Measurements from ENCODE around the gene PTPRK. TPM values are rescaled to one million over a fixed set of nuclear protein-coding genes. Genes with fewer than 3 reads are reported as not detected.
A peak's percentile ranks its signal among the peaks of the same experiment; 100 is the strongest.

PTPRK gene
- total RNA-seq, 1 donor from 2014 or later: 87.4 TPM

DNA sequence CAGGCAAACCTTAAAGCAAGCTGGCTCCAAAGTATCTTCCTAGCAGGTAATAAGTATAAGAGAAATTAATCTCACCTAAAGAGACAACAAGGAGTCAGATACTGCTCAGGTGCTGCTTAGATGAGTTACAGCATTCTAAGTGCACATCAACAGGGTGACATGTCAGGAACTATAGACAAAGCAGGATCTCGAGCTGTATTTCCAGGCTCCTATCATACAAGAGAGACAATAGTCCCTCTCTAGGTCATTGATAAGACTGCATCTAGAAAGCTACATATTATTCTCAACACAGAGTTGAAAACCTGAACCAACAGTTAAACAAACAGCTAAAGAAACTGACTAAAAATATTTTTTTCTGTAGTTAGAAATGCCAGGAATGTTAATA, 3.9 kb downstream of the PTPRK start:
- peak in 1 of 2 donors; percentile 81 for DNase-seq (ENCODE audit: low read depth in 2 of 2)

DNA sequence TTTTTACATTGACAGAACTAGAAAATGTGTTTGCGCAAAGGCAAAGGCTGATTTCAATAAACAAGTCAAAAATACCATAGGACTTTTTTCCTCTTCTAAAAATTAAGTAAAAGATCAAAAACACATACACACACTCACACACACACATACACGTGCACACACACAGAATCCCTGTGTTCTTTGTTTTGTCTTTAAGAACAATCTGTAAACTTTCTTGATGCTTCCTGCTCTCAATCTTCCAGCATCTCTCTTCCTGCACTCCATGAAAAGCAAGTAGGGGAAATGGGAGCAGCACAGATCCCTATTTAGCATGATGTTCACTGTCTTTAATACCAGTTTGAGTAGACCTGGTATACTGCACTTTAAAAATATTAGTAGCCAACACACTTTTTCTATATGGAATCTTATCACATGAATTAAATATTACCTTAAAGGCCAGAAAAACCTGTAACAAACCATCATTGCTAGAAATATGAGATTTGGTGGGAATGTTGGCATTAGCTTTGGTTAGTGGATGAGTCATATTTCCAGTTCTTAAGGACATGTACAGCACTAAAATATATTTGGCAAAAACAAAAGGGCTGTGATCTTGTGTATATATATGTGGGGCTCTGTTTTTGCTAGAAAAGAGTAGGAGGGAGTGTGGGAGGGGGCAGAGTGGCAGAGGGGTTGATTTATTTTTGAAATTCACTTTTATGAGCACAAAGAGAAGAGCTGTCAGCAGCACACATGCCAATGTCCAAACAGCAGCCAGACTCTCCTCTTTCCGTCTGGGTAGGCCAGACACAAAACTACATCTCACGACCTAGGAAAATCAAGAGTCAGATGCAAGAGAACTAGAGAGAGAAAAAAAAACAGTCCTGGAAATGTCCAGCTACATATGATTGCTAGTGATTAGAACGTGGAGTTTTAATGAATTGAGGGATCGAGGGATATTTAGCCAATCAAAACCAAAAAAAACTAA, 4.6 kb downstream of the PTPRK start:
- DNase-seq (ENCODE audit: low read depth in 2 of 2): peak in 1 of 2 donors; percentile 84

DNA sequence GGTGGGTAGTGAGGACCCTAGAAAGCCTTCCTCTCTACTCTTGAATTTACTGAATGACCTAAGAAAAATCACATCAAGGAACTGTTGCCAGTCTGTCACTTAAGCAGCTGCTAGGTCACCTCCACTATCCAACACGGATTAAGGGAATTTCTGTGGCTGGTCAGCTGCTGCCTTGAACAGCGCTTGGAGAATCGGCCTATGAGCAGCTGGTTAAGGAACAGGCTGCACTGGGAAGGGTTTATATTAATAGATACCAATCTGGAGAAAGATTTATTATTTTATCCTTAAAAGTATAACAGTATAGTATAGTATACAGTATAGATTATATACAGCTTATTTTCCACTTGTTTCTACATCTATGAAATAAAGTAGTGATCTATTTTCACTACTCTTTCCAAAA, 6.5 kb downstream of the PTPRK start:
- no peak for DNase-seq (ENCODE audit: low read depth in 2 of 2)

DNA sequence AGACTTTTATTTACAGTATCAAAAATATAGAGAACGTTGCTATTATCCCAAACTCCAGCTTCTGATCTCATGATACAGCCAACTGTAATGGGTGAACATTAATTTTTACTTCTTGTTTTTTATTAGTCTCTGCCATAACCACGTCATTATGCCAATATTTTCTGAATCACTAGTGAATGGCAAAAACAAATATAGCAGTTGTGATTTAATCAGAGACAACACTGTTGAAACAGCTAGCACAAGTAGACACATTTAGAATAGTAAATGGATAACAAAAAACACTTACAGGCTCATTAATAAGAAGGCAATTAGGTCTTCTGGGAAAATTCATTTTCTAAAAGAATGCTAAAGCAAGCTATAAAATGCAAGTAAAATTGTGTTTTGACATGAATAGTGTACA, 8.1 kb downstream of the PTPRK start:
- DNase-seq (ENCODE audit: low read depth in 2 of 2): no peak

DNA sequence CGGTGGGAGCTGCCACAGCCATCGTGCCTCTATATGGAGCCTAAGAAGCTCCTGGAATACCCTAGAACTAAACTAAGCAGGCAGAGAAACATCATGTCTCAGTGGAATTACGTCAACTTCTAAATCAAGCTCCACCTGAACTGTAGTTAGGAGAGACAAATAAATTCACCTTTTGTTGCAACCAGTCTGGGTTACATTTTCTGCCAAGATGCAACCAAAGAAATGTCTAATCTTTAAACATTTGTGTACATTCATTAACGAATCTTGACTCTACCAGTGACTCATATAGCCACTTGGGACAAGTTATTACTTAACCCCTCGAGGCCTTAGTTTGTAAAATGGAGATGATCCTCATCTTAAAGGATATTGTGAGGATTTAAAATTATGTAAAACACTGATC, 8.9 kb downstream of the PTPRK start:
- no peak for DNase-seq (ENCODE audit: low read depth in 2 of 2)

DNA sequence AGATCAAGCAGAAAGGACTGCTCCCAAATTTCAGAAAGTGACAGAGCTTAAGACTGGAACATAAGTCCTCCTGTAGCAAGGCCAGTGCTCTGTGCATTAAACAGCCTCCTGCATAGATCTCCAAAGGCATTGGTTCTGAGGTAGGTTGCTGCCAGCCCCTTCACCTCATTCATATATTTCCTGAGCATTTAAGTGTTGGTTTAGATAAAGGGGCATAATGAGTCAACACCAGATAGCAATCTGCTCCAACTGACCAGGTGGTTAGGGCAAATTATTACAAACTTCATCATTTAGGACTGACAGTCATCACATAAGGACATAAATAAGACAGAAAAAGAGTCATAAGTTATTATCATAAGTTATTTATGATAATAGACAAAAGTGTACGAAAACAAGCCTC, 10.7 kb downstream of the PTPRK start:
- DNase-seq (ENCODE audit: low read depth in 2 of 2): peak in 1 of 2 donors; percentile 80

DNA sequence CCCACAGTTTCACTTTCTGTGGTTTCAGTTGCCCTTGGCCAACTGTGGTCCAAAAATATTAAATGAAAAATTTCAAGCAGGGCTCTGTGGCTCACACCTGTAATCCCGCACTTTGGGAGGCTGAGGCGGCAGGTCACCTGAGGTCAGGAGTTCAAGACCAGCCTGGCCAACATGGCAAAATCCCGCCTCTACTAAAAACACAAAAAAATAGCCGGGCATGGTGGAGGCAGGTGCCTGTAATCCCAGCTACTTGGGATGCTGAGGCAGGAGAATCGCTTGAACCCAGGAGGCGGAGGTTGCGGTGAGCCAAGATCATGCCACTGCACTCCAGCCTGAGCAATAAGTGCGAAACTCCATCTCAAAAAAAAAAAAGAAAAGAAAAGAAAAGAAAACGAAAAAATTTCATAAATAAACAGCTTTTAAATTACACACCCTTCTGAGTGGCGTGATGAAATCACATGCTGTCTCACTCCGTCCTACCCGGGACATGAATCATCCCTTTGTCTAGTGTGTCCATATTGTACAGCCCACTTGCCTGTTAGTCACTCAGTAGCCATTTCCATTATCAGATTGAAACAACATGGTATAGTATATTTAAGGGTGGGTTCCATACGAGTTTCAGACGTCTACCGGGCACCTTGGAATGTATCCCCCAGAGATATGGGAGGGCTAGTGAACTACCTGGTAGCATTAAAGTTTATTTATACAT, 11.7 kb downstream of the PTPRK start:
- DNase-seq (ENCODE audit: low read depth in 2 of 2): peak; percentile 88 to 97

DNA sequence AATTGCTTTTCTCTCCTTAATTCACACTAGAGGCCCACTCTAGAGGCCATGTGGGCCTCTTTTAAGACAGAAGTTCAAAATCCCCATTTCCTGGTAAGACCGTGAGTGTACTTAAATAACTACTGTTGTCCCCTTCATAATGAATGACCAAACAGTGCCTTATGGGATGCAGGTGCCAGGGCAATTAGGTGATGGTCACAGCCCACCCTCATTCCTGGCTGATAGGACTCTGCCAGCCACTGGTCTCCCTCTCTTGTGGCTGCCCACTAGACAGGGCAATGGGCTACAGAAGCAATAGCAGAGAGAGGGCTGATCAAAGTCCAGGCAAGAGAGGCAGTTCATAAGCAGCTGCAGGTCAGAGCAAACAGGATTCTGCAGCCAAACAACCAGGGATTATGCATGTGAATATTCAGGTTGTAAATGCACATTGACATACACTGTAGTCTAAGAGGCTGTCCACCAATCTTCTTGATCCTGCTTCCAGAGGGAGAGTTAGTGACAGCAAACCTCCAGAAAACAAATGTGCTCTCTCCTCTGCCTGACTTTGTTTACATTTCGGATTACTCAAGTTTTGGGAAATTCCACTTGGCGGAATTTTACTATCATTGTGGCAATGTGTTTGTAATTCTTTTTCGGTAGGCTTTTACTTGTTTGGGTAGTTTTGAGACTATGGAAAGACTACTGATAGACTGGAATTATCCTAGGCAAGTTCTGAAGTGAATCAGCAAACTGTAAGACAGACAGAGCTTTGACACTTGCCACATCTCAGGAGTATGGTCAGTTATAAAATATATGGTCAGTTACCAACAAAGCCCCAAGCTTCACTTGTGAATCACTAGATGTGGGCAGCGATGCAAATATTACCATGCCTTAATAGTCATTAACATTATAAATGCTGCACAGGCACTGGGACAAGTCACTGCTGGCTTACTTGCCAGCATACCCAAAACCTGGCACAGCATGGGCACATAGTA, 12.8 kb downstream of the PTPRK start:
- peak in 1 of 2 donors; percentile 66 for DNase-seq (ENCODE audit: low read depth in 2 of 2)

DNA sequence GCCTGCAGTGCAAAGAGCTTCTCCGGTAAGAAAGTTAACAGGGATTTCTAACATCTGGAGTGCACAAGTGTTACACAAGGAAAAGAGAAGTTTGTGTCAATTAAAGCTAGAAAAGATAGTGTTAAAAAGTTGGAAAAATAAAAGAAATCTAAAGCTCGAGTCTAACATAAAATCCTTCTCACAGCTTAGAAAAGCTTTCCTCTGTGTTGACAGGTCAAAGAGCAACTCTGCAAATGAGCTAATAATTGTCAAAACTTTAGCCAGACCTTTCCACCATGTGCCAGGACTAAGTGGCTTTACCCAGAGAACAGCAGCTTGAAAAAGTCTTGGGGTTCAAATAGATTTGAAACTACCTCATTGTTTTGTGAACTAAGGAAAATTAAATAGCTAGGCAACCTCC, 14.8 kb downstream of the PTPRK start:
- DNase-seq (ENCODE audit: low read depth in 2 of 2): no peak

DNA sequence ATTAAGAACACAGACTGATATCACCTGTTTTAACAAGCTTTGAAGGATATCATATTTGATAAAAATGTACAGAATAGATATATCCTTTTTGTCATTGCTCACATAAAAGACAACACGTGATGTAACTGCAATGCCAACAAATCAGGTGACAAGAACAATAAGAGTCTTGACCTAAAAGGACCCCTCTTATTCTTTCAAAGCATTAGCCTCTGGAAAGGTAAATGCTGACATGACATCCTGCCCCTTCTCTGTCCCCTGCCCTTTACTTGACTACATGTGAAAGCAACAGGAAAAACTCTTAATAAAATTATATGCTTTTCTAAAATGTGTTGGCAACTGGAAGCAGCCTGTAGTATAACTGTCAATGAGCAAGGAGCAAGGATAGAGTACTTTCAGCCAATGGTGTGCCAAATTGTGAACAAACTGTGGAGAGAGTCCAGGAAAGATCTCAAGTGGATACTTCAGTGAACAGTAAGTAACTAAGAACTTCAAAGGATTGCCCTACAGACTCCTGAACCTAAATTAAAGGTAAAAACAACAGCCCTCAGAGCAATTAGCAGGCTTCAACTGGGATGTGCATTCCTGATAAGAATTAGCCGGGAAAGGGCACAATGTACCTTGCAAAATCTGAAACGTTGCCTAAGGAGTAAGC, 16.3 kb downstream of the PTPRK start:
- no peak for DNase-seq (ENCODE audit: low read depth in 2 of 2)

DNA sequence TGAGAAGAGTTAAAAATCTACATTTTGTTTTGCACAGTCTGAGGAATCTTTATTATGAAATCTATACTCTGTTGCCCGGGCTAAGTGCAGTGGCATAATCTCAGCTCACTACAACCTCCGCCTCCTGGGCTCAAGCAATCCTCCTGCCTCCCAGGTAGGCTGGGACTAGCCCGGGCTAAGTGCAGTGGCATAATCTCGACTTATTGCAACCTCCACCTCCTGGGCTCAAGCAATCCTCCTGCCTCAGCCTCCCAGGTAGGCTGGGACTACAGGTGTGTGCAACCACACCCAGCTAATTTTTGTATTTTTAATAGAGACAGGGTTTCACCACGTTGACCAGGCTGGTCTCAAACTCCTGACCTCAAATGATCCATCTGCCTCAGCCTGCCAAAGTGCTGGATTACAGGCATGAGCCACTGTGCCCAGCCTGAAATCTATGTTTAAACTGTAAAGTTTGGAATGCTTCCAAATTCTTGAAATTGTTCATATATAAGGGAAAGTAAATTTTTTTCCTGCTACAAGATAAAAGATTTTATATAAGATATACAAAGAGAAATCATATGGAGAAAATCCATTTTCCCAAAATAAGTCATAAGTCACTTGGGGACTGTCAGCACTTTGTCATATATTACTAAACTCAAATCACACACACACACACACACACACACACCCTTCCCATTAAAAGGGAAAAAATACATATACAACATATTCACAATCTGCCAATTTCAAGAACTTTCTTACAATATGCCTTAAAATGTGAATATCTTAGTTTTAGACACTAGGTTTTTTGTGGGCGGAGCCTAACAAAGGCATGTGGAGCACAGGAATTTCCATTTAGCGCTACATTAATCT, 19.4 kb downstream of the PTPRK start:
- no peak for DNase-seq (ENCODE audit: low read depth in 2 of 2)

DNA sequence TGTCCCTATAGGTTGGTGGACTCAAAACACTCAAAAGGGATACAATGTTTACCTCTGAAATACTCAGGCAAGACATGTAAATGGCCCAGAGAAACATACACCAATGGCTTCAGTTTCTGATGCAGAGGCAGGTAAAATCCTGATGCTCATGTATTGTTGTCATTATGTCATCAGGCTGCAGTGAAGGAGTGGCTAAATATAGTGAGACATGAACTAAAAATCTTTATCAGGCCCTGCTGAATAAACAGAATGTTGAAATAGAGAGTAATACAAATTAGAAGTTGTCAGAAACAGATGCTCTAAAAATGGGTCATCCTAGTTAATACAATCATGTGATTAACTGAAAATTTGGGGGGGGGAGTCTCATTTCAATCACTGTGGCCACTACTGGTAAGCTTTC, 20.4 kb downstream of the PTPRK start:
- DNase-seq (ENCODE audit: low read depth in 2 of 2): no peak

DNA sequence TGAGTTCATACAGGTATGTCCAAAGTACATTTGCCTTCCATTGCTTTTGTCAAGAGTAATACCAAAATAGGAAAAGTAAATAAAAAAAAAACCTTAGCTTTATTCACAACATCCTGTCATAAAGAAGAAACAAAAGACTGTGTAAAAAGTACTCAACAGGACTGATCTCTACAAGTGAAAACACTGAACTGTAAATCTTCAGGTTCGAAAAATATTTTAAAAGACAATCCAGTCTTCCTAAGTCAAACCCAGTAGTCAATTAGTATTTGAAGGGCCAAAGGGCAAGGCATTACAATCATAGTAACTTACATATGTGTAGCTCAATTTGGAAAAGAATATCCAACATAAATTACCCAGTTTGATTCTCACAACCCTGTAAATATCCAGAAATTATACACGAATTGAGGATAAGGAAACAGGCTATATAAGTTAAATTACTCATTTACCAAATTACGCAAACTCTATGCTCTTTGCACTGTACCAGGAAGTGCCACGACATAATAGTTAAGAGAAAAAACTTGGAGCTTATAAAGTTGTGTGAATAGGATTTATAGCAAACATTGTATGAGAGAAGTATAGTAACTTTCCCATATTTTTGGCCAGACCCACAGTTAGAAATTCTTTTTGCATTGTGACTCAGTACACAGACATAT, 21.2 kb downstream of the PTPRK start:
- DNase-seq (ENCODE audit: low read depth in 2 of 2): no peak

DNA sequence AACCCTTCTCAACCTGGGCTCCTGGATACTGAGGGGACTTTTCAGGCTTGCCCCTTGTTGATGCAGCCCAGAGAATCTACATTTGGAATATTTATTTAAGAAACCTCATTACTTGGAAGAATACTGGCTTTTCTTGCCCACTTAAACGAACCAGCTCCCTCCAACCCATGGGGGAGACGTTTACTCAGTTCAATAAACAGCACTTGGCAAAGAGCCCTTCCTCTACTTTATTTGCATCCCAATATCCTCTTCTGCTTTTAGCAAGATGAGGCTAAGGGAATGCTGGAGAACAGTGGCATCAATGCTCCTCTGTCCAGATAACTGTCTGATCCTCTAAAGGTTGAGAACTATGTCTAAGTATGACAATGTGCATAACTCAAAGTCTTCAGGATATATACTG, 22.2 kb downstream of the PTPRK start:
- DNase-seq (ENCODE audit: low read depth in 2 of 2): no peak

DNA sequence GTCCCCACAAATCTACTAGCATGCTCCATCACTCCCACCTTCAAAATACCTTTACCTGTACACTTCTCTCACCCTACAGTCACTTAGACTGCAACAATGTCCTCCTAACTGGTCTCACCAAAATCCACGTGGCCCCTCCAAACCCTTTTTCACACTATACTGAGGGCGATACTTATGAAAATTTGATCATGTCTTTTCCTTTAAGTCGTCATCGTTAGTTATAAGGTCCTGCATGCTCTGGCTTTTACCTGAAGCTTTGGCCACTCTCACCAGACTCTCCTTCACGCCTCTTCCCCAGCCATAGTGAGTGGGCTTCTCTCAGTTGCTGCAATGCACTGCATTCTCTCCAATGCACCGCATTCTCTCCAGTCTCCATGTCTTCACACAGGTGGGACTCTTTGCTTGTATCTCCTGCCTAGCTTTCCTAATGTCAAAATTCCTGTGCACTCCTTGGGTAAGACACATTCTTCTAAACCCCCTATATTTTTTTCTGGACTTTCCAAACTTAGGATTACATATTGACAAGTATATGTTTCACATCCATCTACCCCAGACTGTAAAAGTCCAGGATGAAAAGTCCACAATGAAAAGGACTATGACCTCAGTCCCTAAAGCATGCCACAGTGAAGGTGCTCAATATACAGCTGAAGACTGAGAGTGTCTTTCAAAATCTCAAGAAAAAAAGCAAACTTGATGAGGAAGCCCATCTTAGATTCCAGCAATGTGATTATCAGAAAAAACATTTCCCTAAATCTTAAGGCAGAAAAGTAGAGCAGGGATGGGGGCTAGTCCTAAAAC, 24.7 kb downstream of the PTPRK start:
- no peak for DNase-seq (ENCODE audit: low read depth in 2 of 2)

DNA sequence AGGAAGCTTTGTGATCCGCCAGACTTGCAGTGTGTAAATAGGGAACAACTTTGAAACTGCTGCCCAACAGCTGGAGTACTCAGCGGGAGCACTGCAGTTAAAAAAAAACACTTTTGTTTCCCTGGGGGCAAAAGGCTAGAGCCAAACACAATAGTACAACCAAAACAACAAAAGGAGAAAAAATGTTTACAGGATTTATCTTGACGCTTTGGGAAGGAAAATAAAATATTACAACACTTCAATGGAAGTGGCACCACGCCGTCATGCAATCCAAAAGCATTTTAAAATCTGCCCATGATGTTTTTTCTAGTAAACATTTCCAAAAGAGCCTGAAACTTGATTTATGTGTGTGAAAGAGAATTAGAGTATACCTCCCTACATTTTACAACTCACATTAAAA, 26.0 kb downstream of the PTPRK start:
- DNase-seq (ENCODE audit: low read depth in 2 of 2): peak in 1 of 2 donors; percentile 63

DNA sequence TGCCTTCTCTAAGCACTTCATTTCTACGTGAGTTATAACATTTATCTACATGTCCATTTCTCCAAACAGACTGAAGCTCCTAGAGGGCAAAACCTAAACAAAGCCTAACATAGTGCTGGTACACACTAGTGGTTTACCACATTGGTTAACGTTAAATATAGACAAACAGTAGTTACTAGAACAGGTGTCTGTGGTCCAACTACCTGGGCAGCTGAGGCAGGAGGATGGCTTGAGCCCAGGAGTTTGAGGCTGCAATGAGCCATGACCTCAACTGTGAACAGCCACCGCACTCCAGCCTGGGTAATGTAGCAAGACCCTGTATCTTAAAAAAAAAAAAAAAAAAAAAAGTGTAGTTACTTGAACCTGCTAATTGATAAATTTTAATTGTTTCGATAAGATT, 26.5 kb downstream of the PTPRK start:
- DNase-seq (ENCODE audit: low read depth in 2 of 2): no peak

DNA sequence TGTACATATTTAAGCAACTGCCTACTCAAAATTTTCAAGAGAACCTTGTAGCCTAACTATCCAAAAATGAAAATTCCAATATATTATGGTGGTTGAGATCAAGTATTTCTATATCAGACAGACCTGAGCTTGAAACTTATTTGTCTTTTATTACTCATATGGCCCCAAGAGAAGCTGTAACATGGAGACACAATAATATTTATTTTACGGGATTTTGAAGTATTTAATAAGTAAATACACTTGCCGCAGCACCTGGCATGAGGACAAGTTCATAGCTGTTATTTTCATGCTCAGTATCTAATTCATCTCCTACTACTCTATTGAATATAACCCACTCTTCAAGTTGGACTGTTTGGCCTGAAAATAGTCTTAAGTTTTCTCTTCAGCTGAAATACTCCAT, 28.0 kb downstream of the PTPRK start:
- DNase-seq (ENCODE audit: low read depth in 2 of 2): peak; percentile 36 to 76
